WTC11 (cell line): Measurements from ENCODE around the gene PCK2. TPM values are rescaled to one million over a fixed set of nuclear protein-coding genes. Genes with fewer than 3 reads are reported as not detected.

Source experiments
- ATAC-seq: fragments of 200-7000 bp; cut with Tn5 transposase; 2 replicates; pipeline ENCODE4 v1.10.0; 2021; ENCODE audit warnings: mild to moderate bottlenecking, moderate library complexity
- CTCF ChIA-PET: fragments of 300-600 bp; sonication (Branson Sonifier 250); formaldehyde crosslinking; loops from one replicate; lab custom pipeline; 2021; ENCODE audit warnings: antibody characterized with exemption; lab: Charles Lee
- POLR2A ChIA-PET: fragments of 350-600 bp; sonication (Branson Sonifier 250); formaldehyde crosslinking; loops from one replicate; lab custom pipeline; 2021; ENCODE audit warnings: antibody characterized with exemption; lab: Charles Lee
- DNase-seq: peaks from one replicate; pipeline ENCODE4 v3.0.0; 2021; ENCODE audit warnings: low spot score
- H3K27ac Mint-ChIP-seq: 2 replicates; pipeline ENCODE4 v1.8.0; 2021; ENCODE audit warnings: mixed read lengths
- H3K27me3 Mint-ChIP-seq: 2 replicates; pipeline ENCODE4 v1.8.0; 2021; ENCODE audit warnings: low read depth, mild to moderate bottlenecking, moderate library complexity, mixed read lengths
- H3K36me3 Mint-ChIP-seq: 2 replicates; pipeline ENCODE4 v1.8.0; 2021; ENCODE audit warnings: mixed read lengths
- H3K4me1 Mint-ChIP-seq: 2 replicates; pipeline ENCODE4 v1.8.0; 2022; ENCODE audit warnings: mixed read lengths
- H3K4me3 Mint-ChIP-seq: 2 replicates; pipeline ENCODE4 v1.8.0; 2021; ENCODE audit warnings: mild to moderate bottlenecking, moderate library complexity, mixed read lengths
- H3K9me3 Mint-ChIP-seq: 2 replicates; pipeline ENCODE4 v1.8.0; 2021; ENCODE audit warnings: mixed read lengths
- ATF3 ChIP-seq: sonication (generic); formaldehyde crosslinking; conservative IDR thresholded peaks from 2 replicates; pipeline ENCODE4 v1.8.1; 2022; ENCODE audit warnings: mild to moderate bottlenecking, missing genetic modification reagents
- CDX4 ChIP-seq: fragments of 250-450 bp; sonication (Bioruptor Pico); IDR thresholded peaks from 2 replicates; pipeline ENCODE4 v1.9.0; 2021; ENCODE audit warnings: moderate library complexity, mild to moderate bottlenecking, inconsistent platforms, borderline replicate concordance
- IRF2 ChIP-seq: sonication (generic); formaldehyde crosslinking; IDR thresholded peaks from 2 replicates; pipeline ENCODE4 v1.8.0; 2022; ENCODE audit warnings: low read depth, missing genetic modification reagents, borderline replicate concordance
- MYBL2 ChIP-seq: sonication (generic); formaldehyde crosslinking; IDR thresholded peaks from 2 replicates; pipeline ENCODE4 v1.8.1; 2023; ENCODE audit warnings: mild to moderate bottlenecking, moderate library complexity, missing genetic modification reagents
- NFATC4 ChIP-seq: fragments of 250-450 bp; sonication (Bioruptor Pico); IDR thresholded peaks from 2 replicates; pipeline ENCODE4 v1.9.0; 2021; ENCODE audit warnings: mild to moderate bottlenecking
- NR3C1 ChIP-seq: sonication (generic); formaldehyde crosslinking; conservative IDR thresholded peaks from 2 replicates; pipeline ENCODE4 v1.8.1; 2023; ENCODE audit warnings: low read depth, mild to moderate bottlenecking, missing genetic modification reagents
- SOX15 ChIP-seq: fragments of 250-450 bp; sonication (Bioruptor Pico); IDR thresholded peaks from 2 replicates; pipeline ENCODE4 v1.9.0; 2021; ENCODE audit warnings: mild to moderate bottlenecking
- TP53 ChIP-seq: sonication (generic); formaldehyde crosslinking; IDR thresholded peaks from 2 replicates; pipeline ENCODE4 v1.8.1; 2023; ENCODE audit warnings: mild to moderate bottlenecking, missing genetic modification reagents
- USF1 ChIP-seq: sonication (generic); formaldehyde crosslinking; IDR thresholded peaks from 2 replicates; pipeline ENCODE4 v1.8.0; 2022; ENCODE audit warnings: mild to moderate bottlenecking, missing genetic modification reagents
- ZMAT4 ChIP-seq: fragments of 250-450 bp; sonication (Bioruptor Pico); IDR thresholded peaks from 2 replicates; pipeline ENCODE4 v1.9.0; 2021; ENCODE audit warnings: mild to moderate bottlenecking
- ZNF263 ChIP-seq: sonication (generic); formaldehyde crosslinking; IDR thresholded peaks from 2 replicates; pipeline ENCODE4 v1.8.1; 2022; ENCODE audit warnings: low read depth, mild to moderate bottlenecking, moderate library complexity, missing genetic modification reagents
- ZNF416 ChIP-seq: fragments of 250-450 bp; sonication (Bioruptor Pico); IDR thresholded peaks from 2 replicates; pipeline ENCODE4 v1.9.0; 2021; ENCODE audit warnings: mild to moderate bottlenecking, inconsistent platforms
- ZNF423 ChIP-seq: fragments of 250-450 bp; sonication (Bioruptor Pico); IDR thresholded peaks from 2 replicates; pipeline ENCODE4 v2.1.2; 2022; ENCODE audit warnings: mild to moderate bottlenecking, moderate library complexity
- total RNA-seq: library from RNA; stranded (reverse); gene quantifications from 3 replicates; pipeline ENCODE4 v1.2.3, GENCODE V29; 2021
- TF ChIP-seq, protein P1 (sequence below): sonication (generic); formaldehyde crosslinking; IDR thresholded peaks from 2 replicates; pipeline ENCODE4 v1.8.1; 2022; ENCODE audit warnings: mild to moderate bottlenecking, moderate library complexity, missing genetic modification reagents
- TF ChIP-seq, protein P2 (sequence below): fragments of 250-450 bp; sonication (Bioruptor Pico); IDR thresholded peaks from 2 replicates; pipeline ENCODE4 v1.9.0; 2021; ENCODE audit warnings: mild to moderate bottlenecking

PCK2 gene
- total RNA-seq, 1 experiment from 2014 or later = 67.0 TPM

DNA sequence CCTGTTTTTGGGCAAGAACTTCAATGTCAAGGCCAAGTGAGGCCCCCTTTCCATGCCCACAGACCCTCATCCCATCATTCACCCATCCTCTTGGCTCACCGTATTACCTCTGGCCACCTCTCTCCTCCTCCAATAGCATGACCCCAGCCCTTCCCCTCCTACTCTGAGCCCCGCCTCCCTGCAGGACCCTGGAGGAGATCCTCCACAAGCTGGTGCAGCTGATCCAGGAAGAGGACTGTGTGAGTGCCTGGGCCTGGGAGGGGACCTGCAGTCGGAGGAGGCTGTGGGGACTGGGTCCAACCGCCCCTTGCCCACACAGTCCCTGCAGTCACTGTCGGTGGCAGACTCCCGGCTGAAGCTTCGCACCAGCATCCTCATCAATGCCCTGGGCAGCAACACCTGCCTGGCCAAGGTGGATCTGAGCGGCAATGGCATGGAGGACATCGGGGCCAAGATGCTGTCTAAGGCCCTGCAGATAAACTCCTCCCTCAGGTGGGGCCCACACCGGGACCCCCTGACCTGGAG lies 35.1 kb upstream of the PCK2 start:
- ChIA-PET POLR2A (interaction anchor here (0.8 to 3.6 kb wide), 8 partner anchors 31 to 531 kb away, joined by 3 to 38 read pairs (median 5); partner anchors contain the start of genes DCAF11, NRL, PCK2 and RNF31), CTCF (interaction anchor here (0.7 to 4.9 kb wide), 42 partner anchors 9 to 539 kb away, joined by 3 to 320 read pairs (median 5); partner anchors contain the start of genes CHMP4A, CPNE6, DCAF11 and DHRS1)
- Mint-ChIP-seq H3K27ac (no peak overlapping the region), H3K9me3 (no peaks in the 10 kb centered on the region), H3K4me1 (peaks cover 6% of the 10 kb centered on the region), H3K36me3 (no peaks in the 10 kb centered on the region), H3K27me3 (no peaks in the 10 kb centered on the region), H3K4me3 (no peak overlapping the region)
- ATAC-seq (peak; percentile 78), DNase-seq (peak; percentile 39)
- TF ChIP-seq ZNF416 (CRISPR knock-in tag) (no peak), NFATC4 (CRISPR knock-in tag) (no peak), SOX15 (CRISPR knock-in tag) (no peak), ZNF263 (CRISPR knock-in tag) (no peak), USF1 (CRISPR knock-in tag) (no peak), NR3C1 (CRISPR knock-in tag) (no peak), IRF2 (CRISPR knock-in tag) (no peak)
- TF ChIP-seq, protein P1, sequence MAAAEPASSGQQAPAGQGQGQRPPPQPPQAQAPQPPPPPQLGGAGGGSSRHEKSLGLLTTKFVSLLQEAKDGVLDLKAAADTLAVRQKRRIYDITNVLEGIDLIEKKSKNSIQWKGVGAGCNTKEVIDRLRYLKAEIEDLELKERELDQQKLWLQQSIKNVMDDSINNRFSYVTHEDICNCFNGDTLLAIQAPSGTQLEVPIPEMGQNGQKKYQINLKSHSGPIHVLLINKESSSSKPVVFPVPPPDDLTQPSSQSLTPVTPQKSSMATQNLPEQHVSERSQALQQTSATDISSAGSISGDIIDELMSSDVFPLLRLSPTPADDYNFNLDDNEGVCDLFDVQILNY (CRISPR knock-in tag) = no peak
- TF ChIP-seq, protein P2, sequence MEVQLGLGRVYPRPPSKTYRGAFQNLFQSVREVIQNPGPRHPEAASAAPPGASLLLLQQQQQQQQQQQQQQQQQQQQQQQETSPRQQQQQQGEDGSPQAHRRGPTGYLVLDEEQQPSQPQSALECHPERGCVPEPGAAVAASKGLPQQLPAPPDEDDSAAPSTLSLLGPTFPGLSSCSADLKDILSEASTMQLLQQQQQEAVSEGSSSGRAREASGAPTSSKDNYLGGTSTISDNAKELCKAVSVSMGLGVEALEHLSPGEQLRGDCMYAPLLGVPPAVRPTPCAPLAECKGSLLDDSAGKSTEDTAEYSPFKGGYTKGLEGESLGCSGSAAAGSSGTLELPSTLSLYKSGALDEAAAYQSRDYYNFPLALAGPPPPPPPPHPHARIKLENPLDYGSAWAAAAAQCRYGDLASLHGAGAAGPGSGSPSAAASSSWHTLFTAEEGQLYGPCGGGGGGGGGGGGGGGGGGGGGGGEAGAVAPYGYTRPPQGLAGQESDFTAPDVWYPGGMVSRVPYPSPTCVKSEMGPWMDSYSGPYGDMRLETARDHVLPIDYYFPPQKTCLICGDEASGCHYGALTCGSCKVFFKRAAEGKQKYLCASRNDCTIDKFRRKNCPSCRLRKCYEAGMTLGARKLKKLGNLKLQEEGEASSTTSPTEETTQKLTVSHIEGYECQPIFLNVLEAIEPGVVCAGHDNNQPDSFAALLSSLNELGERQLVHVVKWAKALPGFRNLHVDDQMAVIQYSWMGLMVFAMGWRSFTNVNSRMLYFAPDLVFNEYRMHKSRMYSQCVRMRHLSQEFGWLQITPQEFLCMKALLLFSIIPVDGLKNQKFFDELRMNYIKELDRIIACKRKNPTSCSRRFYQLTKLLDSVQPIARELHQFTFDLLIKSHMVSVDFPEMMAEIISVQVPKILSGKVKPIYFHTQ (CRISPR knock-in tag) = no peak

- DNase-seq (no peak), ATAC-seq (no peak)
- Mint-ChIP-seq H3K36me3 (no peaks in the 10 kb centered on the region), H3K27ac (no peak overlapping the region), H3K27me3 (no peaks in the 10 kb centered on the region), H3K9me3 (no peaks in the 10 kb centered on the region), H3K4me3 (no peak overlapping the region), H3K4me1 (peaks cover 6% of the 10 kb centered on the region)
- ChIA-PET CTCF (interaction anchor here (1.2 to 2.7 kb wide), 2 partner anchors 31 to 34 kb away, joined by 3 to 13 read pairs; partner anchors contain the start of gene PCK2), POLR2A (interaction anchor here (1.7 to 3.6 kb wide), 2 partner anchors 34 to 49 kb away, joined by 6 to 38 read pairs; partner anchors contain the start of gene PCK2)
- TF ChIP-seq ATF3 (no peak), ZMAT4 (CRISPR knock-in tag) (no peak), TP53 (CRISPR knock-in tag) (no peak), USF1 (CRISPR knock-in tag) (no peak), ZNF423 (CRISPR knock-in tag) (no peak), CDX4 (CRISPR knock-in tag) (no peak), MYBL2 (CRISPR knock-in tag) (no peak)
- TF ChIP-seq, protein P1 (CRISPR knock-in tag) = no peak
These were observed 34.2 kb upstream of the PCK2 start for GRCh38 chr14:24059841-24060388.
